SH-SY5Y (cell line): ENCODE measurements around the gene SOX9.

Experiments used
- GATA2 ChIP-seq: IDR thresholded peaks from 2 replicates; pipeline ENCODE4 v1.6.1; 2011; ENCODE audit warnings: mild to moderate bottlenecking, low read depth, low read length
- GATA3 ChIP-seq: IDR thresholded peaks from 2 replicates; pipeline ENCODE4 v1.6.1; 2011; ENCODE audit warnings: low read depth, mild to moderate bottlenecking, low read length, moderate library complexity

- TF ChIP-seq GATA2 (no peak), GATA3 (no peak)
These were observed 6.0 kb downstream of the SOX9 start for GRCh38 chr17:72126575-72127486.
